ENCODE results near the gene NRF1. TPM values are rescaled to one million over a fixed set of nuclear protein-coding genes. Genes with fewer than 3 reads are reported as not detected.

The NRF1 gene
- total and polyA plus RNA-seq, 2 of the 8 experiments (the other 6 are each of a cell fraction or from before 2014, with no cell fraction given), result 18.2 to 21.4 TPM

- no peak overlapping the region for H3K4ac ChIP-seq (replicated peaks; ENCODE audit: insufficient read length, low read depth, low read length)
- H2AK5ac ChIP-seq (ENCODE audit: low read depth, low read length), result no peak overlapping the region
- H2BK20ac ChIP-seq (ENCODE audit: low read length), result no peak overlapping the region
- H3K56ac ChIP-seq (replicated peaks; ENCODE audit: insufficient read length, low read depth, low read length), result no peak overlapping the region
- H3K4me2 ChIP-seq (ENCODE audit: insufficient read depth in 1 of 2, low read depth in 2 of 2, low read length in 2 of 2), result no peak overlapping the region
- ChIA-PET CTCF (ENCODE audit: partially characterized antibody) (no interaction called here), POLR2A (ENCODE audit: partially characterized antibody) (no interaction called here)
- H3K18ac ChIP-seq (ENCODE audit: extremely low read depth, low read length), result no peak overlapping the region
- no peak overlapping the region for H2AFZ ChIP-seq (ENCODE audit: low read length)
- TF ChIP-seq SIX5 (IDR thresholded peaks at IDR 0.05; ENCODE audit: low read depth, low read length) (no peak), ATF2 (IDR thresholded peaks at IDR 0.05; ENCODE audit: low read length) (no peak)
- H3K9me3 ChIP-seq (ENCODE audit: insufficient read depth in 2 of 2, low read depth in 1 of 2, low read length in 1 of 2), result 0 out of 4 replicates have a peak, but pooled peaks cover 0 to 5% of the 10 kb centered on the region in 2 experiments
- H2BK12ac ChIP-seq (ENCODE audit: low read depth, low read length), result no peak overlapping the region
- WGBS, 2 experiments (ENCODE audit: extremely low coverage in 1 of 2, insufficient coverage in 1 of 2, insufficient read length in 1 of 2, insufficient replicate concordance in 2 of 2, low coverage in 1 of 2, low lambda C conversion rate in 2 of 2, missing lambda C conversion rate in 1 of 2), result 90% methylated on average over 9 of the region's 9 CpGs; no CpG with 5 or more reads in 1 of the 2 experiments
- H3K4me3 ChIP-seq (ENCODE audit: extremely low read depth in 1 of 4, insufficient read depth in 2 of 4, low read depth in 3 of 4, low read length in 4 of 4), result no peak overlapping the region
- DNase-seq (ENCODE audit: low read depth in 1 of 2, low spot score in 2 of 2) (no peak), FAIRE-seq (no peak)
- no peak overlapping the region for H3K9ac ChIP-seq (replicated peaks in 1 of 4; ENCODE audit: extremely low read depth in 1 of 4, low read depth in 3 of 4, low read length in 3 of 4)
- no peak overlapping the region for H4K91ac ChIP-seq (replicated peaks; ENCODE audit: insufficient read length, low read length)
- H3K23ac ChIP-seq (ENCODE audit: insufficient read length), result no peak overlapping the region
- no peak overlapping the region for H3K27ac ChIP-seq (ENCODE audit: low read depth, low read length)
- H3K4me1 ChIP-seq (replicated peaks in 1 of 4; ENCODE audit: control insufficient read depth in 3 of 4, insufficient read depth in 4 of 4, low read length in 3 of 4), result no peaks in the 10 kb centered on the region
- H3K27me3 ChIP-seq (replicated peaks in 1 of 4; ENCODE audit: control insufficient read depth in 3 of 4, extremely low read depth in 1 of 4, insufficient read depth in 3 of 4, low read length in 3 of 4), result no peaks in the 10 kb centered on the region
- H3K79me1 ChIP-seq (ENCODE audit: low read depth, low read length), result 0 out of 2 replicates have a peak, but pooled peaks cover 2% of the 10 kb centered on the region
- H2BK5ac ChIP-seq (ENCODE audit: low read depth, low read length), result no peak overlapping the region
- H2BK120ac ChIP-seq (replicated peaks; ENCODE audit: low read depth, low read length), result no peak overlapping the region
- peaks cover 0 to 4% of the 10 kb centered on the region in 2 experiments for H4K20me1 ChIP-seq (replicated peaks in 1 of 2; ENCODE audit: control insufficient read depth in 1 of 2, insufficient read depth in 2 of 2, low read length in 2 of 2)
- no peak overlapping the region for H3K14ac ChIP-seq (ENCODE audit: insufficient read length)
- no peak overlapping the region for H4K5ac ChIP-seq (ENCODE audit: insufficient read length, low read depth, low read length)
- H3K23me2 ChIP-seq (ENCODE audit: low read depth, low read length), result no peaks in the 10 kb centered on the region
- peaks cover 0 to 11% of the 10 kb centered on the region in 2 experiments; a peak in 2 of 4 replicates for H3K79me2 ChIP-seq (ENCODE audit: control insufficient read depth in 1 of 2, insufficient read depth in 2 of 2, low read length in 2 of 2)
- peaks cover 2 to 35% (median 18%) of the 10 kb centered on the region in 4 experiments; a peak in 6 of 8 replicates for H3K36me3 ChIP-seq (ENCODE audit: control insufficient read depth in 2 of 4, insufficient read depth in 4 of 4, low read length in 3 of 4)
- H2BK15ac ChIP-seq (ENCODE audit: low read length), result no peak overlapping the region
- no peak overlapping the region for H4K8ac ChIP-seq (ENCODE audit: extremely low read depth, insufficient read depth, low read length)
Observed at GRCh38 chr7:129671266-129671665, 59.7 kb downstream of the NRF1 start.
